HG03066 (cell line): ENCODE measurements around the gene RARB.

Experiments
- ATAC-seq: cut with Tn5 transposase; IDR thresholded peaks from one replicate; pipeline ENCODE4 v1.9.1; 2021; ENCODE audit warnings: low read depth; ENCODE audit not compliant: unreplicated experiment

RARB gene

GRCh38 chr3:25420885-25421284 is 7.2 kb upstream of the RARB start:
- no peak for ATAC-seq

- no peak for ATAC-seq
Measured at GRCh38 chr3:25421747-25422146, 6.3 kb upstream of the RARB start.

- ATAC-seq = no peak
Measured at GRCh38 chr3:25423780-25424588, 4.1 kb upstream of the RARB start.

- no peak for ATAC-seq
Measured at GRCh38 chr3:25424614-25425013, 3.4 kb upstream of the RARB start.

GRCh38 chr3:25426408-25426807 is 1.7 kb upstream of the RARB start:
- ATAC-seq = no peak

GRCh38 chr3:25427155-25427554 is 908 bp upstream of the RARB start:
- no peak for ATAC-seq

GRCh38 chr3:25427563-25427941 is 511 bp upstream of the RARB start:
- no peak for ATAC-seq

- no peak for ATAC-seq
Measured at GRCh38 chr3:25428789-25429335, 799 bp downstream of the RARB start.

- ATAC-seq = no peak
Measured at GRCh38 chr3:25429361-25430286, 1.6 kb downstream of the RARB start.

GRCh38 chr3:25430287-25430934 is 2.3 kb downstream of the RARB start:
- ATAC-seq = no peak

GRCh38 chr3:25430935-25431770 is 3.1 kb downstream of the RARB start:
- ATAC-seq = no peak

- no peak for ATAC-seq
Measured at GRCh38 chr3:25432176-25432720, 4.2 kb downstream of the RARB start.

GRCh38 chr3:25433106-25433505 is 5.0 kb downstream of the RARB start:
- no peak for ATAC-seq

GRCh38 chr3:25433868-25434267 is 5.8 kb downstream of the RARB start:
- ATAC-seq = no peak

GRCh38 chr3:25437953-25438352 is 9.9 kb downstream of the RARB start:
- ATAC-seq = no peak

GRCh38 chr3:25438791-25439555 is 10.9 kb downstream of the RARB start:
- no peak for ATAC-seq

GRCh38 chr3:25441234-25441856 is 13.3 kb downstream of the RARB start:
- ATAC-seq = no peak

GRCh38 chr3:25442486-25442885 is 14.4 kb downstream of the RARB start:
- no peak for ATAC-seq

- ATAC-seq = no peak
Measured at GRCh38 chr3:25444273-25444672, 16.2 kb downstream of the RARB start.
